CD4-positive, alpha-beta T cell (primary cell): ENCODE data around the gene TRIM15. TPM values are rescaled to one million over a fixed set of nuclear protein-coding genes. Genes with fewer than 3 reads are reported as not detected.

ENCODE experiments used
- ATAC-seq: fragments of 200-7000 bp; cut with Tn5 transposase; one replicate; pipeline ENCODE4 v1.10.0; 2022; ENCODE audit warnings: mild to moderate bottlenecking; ENCODE audit not compliant: poor library complexity
- CTCF ChIA-PET: fragments of 350-600 bp; sonication (Branson Sonifier 250); formaldehyde crosslinking; loops from one replicate; lab custom pipeline; 2021; ENCODE audit warnings: antibody characterized with exemption, inconsistent platforms; lab: Charles Lee
- POLR2A ChIA-PET: fragments of 350-600 bp; sonication (Branson Sonifier 250); formaldehyde crosslinking; loops from one replicate; lab custom pipeline; 2021; ENCODE audit warnings: antibody characterized with exemption, inconsistent platforms; lab: Charles Lee
- DNase-seq, 14 experiments: peaks; one replicate each; pipeline ENCODE4 v3.0.0-alpha.2; 2013 to 2020; ENCODE audit warnings: mixed read lengths in 2 of 14
- H3K27ac ChIP-seq, 2 donors: one replicate each; pipeline versions ENCODE4 v1.5.1 to v1.7.0; 2013; ENCODE audit warnings: low read length in 2 of 2, low read depth in 1 of 2, mild to moderate bottlenecking in 1 of 2
- H3K27me3 ChIP-seq, 2 experiments: 1 replicate in 1 of 2; 2 replicates in 1 of 2; pipeline versions ENCODE4 v1.6.1 to v1.7.0; 2013; ENCODE audit warnings: low read length in 2 of 2, control low read depth in 1 of 2, mild to moderate bottlenecking in 1 of 2, moderate library complexity in 1 of 2; ENCODE audit not compliant: insufficient read depth in 2 of 2, control insufficient read depth in 1 of 2
- H3K36me3 ChIP-seq: one replicate; pipeline ENCODE4 v1.6.1; 2013; ENCODE audit warnings: low read length, control low read depth; ENCODE audit not compliant: insufficient read depth
- H3K4me1 ChIP-seq: one replicate; pipeline ENCODE4 v1.6.1; 2013; ENCODE audit warnings: low read length, control low read depth; ENCODE audit not compliant: insufficient read depth
- H3K4me3 ChIP-seq: one replicate; pipeline ENCODE4 v1.5.1; 2013; ENCODE audit warnings: mild to moderate bottlenecking, low read length, moderate library complexity
- H3K9me3 ChIP-seq, 2 experiments: 1 replicate in 1 of 2; 2 replicates in 1 of 2; pipeline versions ENCODE4 v1.6.1 to v1.7.0; 2013; ENCODE audit warnings: low read length in 2 of 2, mild to moderate bottlenecking in 2 of 2, control low read depth in 1 of 2, moderate library complexity in 1 of 2; ENCODE audit not compliant: control insufficient read depth in 1 of 2, insufficient read depth in 1 of 2
- H3K27ac Mint-ChIP-seq: one replicate; pipeline ENCODE4 v1.8.0; 2020; ENCODE audit warnings: mixed read lengths
- H3K27me3 Mint-ChIP-seq: one replicate; pipeline ENCODE4 v1.8.0; 2021; ENCODE audit warnings: mixed read lengths
- H3K36me3 Mint-ChIP-seq: one replicate; pipeline ENCODE4 v1.8.0; 2021; ENCODE audit warnings: low read depth, mixed read lengths
- H3K4me1 Mint-ChIP-seq: one replicate; pipeline ENCODE4 v1.8.0; 2021; ENCODE audit warnings: low read depth, mixed read lengths
- H3K4me3 Mint-ChIP-seq: one replicate; pipeline ENCODE4 v1.8.0; 2020; ENCODE audit warnings: mild to moderate bottlenecking, mixed read lengths
- H3K9me3 Mint-ChIP-seq: one replicate; pipeline ENCODE4 v1.8.0; 2020; ENCODE audit warnings: mixed read lengths
- intact Hi-C, 2 experiments: fragments of 100-400 bp; cut with DNase I in 1 of 2; cut with micrococcal nuclease in 1 of 2; formaldehyde crosslinking; loops; one replicate each; pipeline versions ENCODE4 v1.15.1 to v1.9.0; 2023 to 2025; cut with DNase I, micrococcal nuclease
- total RNA-seq, 174 experiments: library from RNA in 2 of 174; stranded (reverse) in 2 of 174; gene quantifications; one replicate each; pipeline ENCODE4 v1.2.3 and lab custom pipeline; 2021 to 2026
- TF ChIP-seq, protein P1 (sequence below): fragments of 200-600 bp; IDR thresholded peaks from one replicate; pipeline ENCODE4 v1.8.0; 2022; ENCODE audit warnings: antibody characterized with exemption, mild to moderate bottlenecking

TRIM15 gene
- total RNA-seq, 2 experiments from 2014 or later, result not detected

DNA sequence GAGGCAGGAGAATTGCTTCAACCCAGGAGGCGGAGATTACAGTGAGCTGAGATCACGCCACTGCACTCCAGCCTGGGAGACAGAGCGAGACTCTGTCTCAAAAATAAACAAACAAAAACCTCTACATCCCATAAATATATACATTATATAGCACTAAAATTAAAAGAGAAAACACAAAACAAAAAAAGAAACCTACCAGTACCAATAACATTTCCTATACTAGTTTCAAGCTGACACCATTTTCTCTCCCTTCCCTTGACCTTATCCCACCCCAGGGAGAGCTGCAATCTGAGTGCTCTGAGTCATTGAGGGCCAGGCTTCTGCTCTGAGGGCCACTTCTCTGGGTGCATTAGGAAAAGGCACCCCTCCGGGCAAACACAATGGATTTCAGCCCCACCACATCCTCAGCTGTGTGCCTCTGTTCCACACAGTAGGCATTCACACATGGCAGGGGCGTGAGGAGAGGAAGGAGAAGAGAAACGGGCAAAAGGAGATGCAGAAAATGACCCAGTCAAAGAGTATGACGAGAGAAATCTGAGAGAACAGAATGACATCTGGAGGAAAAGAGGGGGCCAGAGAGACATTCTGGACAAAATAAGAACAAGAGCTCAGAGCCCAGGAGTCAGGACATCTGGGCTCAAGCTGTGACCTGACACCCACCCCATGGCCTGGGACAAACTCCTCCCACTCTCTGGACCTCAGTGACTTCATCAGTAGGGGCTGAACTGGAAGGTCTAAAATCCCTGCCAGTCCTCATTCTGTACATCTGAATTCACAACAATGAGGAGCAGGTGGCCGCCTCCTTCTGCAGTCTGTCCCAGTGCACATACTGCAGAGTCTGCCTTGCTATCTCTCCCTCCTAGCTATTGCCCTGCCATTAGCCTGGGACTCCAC lies 31.7 kb downstream of the TRIM15 start:
- peak overlapping the region in 1 of 2 donors; percentile 7 for H3K27ac ChIP-seq

GRCh38 chr6:30195951-30196350 lies 32.6 kb downstream of the TRIM15 start:
- ATAC-seq (no peak), DNase-seq (no peak)
- no peak overlapping the region for H3K4me3 ChIP-seq
- no peak overlapping the region for H3K27ac ChIP-seq
- intact Hi-C loops, result no loop called here
- H3K9me3 Mint-ChIP-seq, result no peaks in the 10 kb centered on the region
- peaks cover 10% of the 10 kb centered on the region for H3K4me1 Mint-ChIP-seq
- POLR2A ChIA-PET, result interaction anchor here (2.0 kb wide), 1 partner anchor 17 kb away, joined by 10 read pairs; the partner anchor contains the start of gene TRIM26
- no peaks in the 10 kb centered on the region for H3K27me3 Mint-ChIP-seq
- H3K9me3 ChIP-seq, result no peaks in the 10 kb centered on the region
- H3K27me3 ChIP-seq, result no peaks in the 10 kb centered on the region
- peaks cover 2% of the 10 kb centered on the region for H3K4me1 ChIP-seq
- CTCF ChIA-PET, result no interaction called here
- TF ChIP-seq, protein P1, sequence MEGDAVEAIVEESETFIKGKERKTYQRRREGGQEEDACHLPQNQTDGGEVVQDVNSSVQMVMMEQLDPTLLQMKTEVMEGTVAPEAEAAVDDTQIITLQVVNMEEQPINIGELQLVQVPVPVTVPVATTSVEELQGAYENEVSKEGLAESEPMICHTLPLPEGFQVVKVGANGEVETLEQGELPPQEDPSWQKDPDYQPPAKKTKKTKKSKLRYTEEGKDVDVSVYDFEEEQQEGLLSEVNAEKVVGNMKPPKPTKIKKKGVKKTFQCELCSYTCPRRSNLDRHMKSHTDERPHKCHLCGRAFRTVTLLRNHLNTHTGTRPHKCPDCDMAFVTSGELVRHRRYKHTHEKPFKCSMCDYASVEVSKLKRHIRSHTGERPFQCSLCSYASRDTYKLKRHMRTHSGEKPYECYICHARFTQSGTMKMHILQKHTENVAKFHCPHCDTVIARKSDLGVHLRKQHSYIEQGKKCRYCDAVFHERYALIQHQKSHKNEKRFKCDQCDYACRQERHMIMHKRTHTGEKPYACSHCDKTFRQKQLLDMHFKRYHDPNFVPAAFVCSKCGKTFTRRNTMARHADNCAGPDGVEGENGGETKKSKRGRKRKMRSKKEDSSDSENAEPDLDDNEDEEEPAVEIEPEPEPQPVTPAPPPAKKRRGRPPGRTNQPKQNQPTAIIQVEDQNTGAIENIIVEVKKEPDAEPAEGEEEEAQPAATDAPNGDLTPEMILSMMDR, result no peak
- no peak overlapping the region for H3K4me3 Mint-ChIP-seq
- peaks cover 94% of the 10 kb centered on the region for H3K36me3 Mint-ChIP-seq
- no peak overlapping the region for H3K27ac Mint-ChIP-seq
- H3K36me3 ChIP-seq, result peaks cover 77% of the 10 kb centered on the region

More for the DNA sequence above, 31.7 kb downstream of the TRIM15 start:
- intact Hi-C loops, result no loop called here
- POLR2A ChIA-PET, result interaction anchor here (1.2 kb wide), 1 partner anchor 18 kb away, joined by 4 read pairs; the partner anchor contains the start of gene TRIM26
- ATAC-seq (no peak), DNase-seq (no peak)
- Histone ChIP-seq H3K9me3 (no peaks in the 10 kb centered on the region), H3K36me3 (peaks cover 77% of the 10 kb centered on the region), H3K4me1 (no peaks in the 10 kb centered on the region), H3K4me3 (no peak overlapping the region), H3K27me3 (no peaks in the 10 kb centered on the region)
- CTCF ChIA-PET, result no interaction called here
- peaks cover 3% of the 10 kb centered on the region for H3K4me1 Mint-ChIP-seq
- H3K27ac Mint-ChIP-seq, result no peak overlapping the region
- no peaks in the 10 kb centered on the region for H3K9me3 Mint-ChIP-seq
- H3K27me3 Mint-ChIP-seq, result no peaks in the 10 kb centered on the region
- H3K36me3 Mint-ChIP-seq, result peaks cover 94% of the 10 kb centered on the region
- TF ChIP-seq, protein P1, result no peak
- no peak overlapping the region for H3K4me3 Mint-ChIP-seq

GRCh38 chr6:30196376-30196775 lies 33.0 kb downstream of the TRIM15 start:
- CTCF ChIA-PET, result no interaction called here

More at GRCh38 chr6:30196376-30196775, 33.0 kb downstream of the TRIM15 start:
- no peak overlapping the region for H3K27ac ChIP-seq
- DNase-seq, result no peak
- no peak for ATAC-seq
- Mint-ChIP-seq H3K36me3 (peaks cover 94% of the 10 kb centered on the region), H3K9me3 (no peaks in the 10 kb centered on the region), H3K4me3 (no peak overlapping the region), H3K4me1 (peaks cover 14% of the 10 kb centered on the region), H3K27ac (no peak overlapping the region), H3K27me3 (no peaks in the 10 kb centered on the region)
- H3K36me3 ChIP-seq, result peaks cover 76% of the 10 kb centered on the region
- TF ChIP-seq, protein P1, result no peak
- no peak overlapping the region for H3K4me3 ChIP-seq
- intact Hi-C loops, result no loop called here
- POLR2A ChIA-PET, result interaction anchor here (2.0 kb wide), 1 partner anchor 16 kb away, joined by 10 read pairs; the partner anchor contains the start of gene TRIM26
- H3K27me3 ChIP-seq, result no peaks in the 10 kb centered on the region
- H3K4me1 ChIP-seq, result peaks cover 4% of the 10 kb centered on the region
- H3K9me3 ChIP-seq, result no peaks in the 10 kb centered on the region
